Measurements from ENCODE around the gene ARHGAP6. TPM values are rescaled to one million over a fixed set of nuclear protein-coding genes. Genes with fewer than 3 reads are reported as not detected.

The ARHGAP6 gene
- total and polyA plus RNA-seq, 2 experiments from 2014 or later: 0.26 to 0.59 TPM

DNA sequence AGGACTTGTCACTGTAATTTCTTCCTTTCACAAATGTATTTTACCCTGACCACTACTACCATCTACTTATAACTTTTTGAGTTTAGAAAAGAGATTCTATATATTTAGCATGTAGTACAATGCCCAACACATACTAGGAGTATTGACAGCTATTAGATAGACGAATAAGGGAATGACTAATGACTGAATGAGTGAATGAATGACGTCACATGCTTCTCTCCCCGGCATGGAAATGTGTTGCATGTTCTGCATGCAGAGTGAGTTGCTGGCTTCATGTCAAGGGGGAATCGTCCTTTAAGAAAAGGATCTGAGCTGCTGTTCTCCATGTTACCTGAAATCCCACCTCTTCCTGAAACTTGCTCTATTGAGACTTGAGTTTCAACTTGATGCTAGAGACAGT lies 459.9 kb downstream of the ARHGAP6 start:
- no peak for ATAC-seq
- no peaks in the 10 kb centered on the region for H3K4me1 Mint-ChIP-seq
- H3K36me3 Mint-ChIP-seq (ENCODE audit: low read depth): no peaks in the 10 kb centered on the region
- Histone ChIP-seq H4K20me1 (replicated peaks; ENCODE audit: insufficient read depth) (no peaks in the 10 kb centered on the region), H3K4me3 (no peak overlapping the region), H3K27me3 (ENCODE audit: insufficient read depth) (no peaks in the 10 kb centered on the region), H3K9me2 (ENCODE audit: insufficient read depth) (no peaks in the 10 kb centered on the region), H2AFZ (no peak overlapping the region), H3K36me3 (ENCODE audit: insufficient read depth) (no peaks in the 10 kb centered on the region), H3K79me2 (replicated peaks; ENCODE audit: insufficient read depth) (no peaks in the 10 kb centered on the region), H3F3A (replicated peaks; ENCODE audit: low read depth) (no peaks in the 10 kb centered on the region), H3K27ac (ENCODE audit: low read depth) (no peak overlapping the region), H3K4me2 (no peak overlapping the region), H3K4me1 (ENCODE audit: insufficient read depth) (no peaks in the 10 kb centered on the region)
- no peak overlapping the region for H3K27ac Mint-ChIP-seq
- no peaks in the 10 kb centered on the region for H3K9me3 Mint-ChIP-seq
- no peak overlapping the region for H3K4me3 Mint-ChIP-seq
- no peak for DNase-seq (ENCODE audit: low spot score)
- H3K27me3 Mint-ChIP-seq (ENCODE audit: insufficient read depth, low read depth, poor library complexity): no peaks in the 10 kb centered on the region
- TF ChIP-seq POLR2AphosphoS5 (IDR thresholded peaks at IDR 0.05; ENCODE audit: low read depth): no peak
- TF ChIP-seq, protein P1, sequence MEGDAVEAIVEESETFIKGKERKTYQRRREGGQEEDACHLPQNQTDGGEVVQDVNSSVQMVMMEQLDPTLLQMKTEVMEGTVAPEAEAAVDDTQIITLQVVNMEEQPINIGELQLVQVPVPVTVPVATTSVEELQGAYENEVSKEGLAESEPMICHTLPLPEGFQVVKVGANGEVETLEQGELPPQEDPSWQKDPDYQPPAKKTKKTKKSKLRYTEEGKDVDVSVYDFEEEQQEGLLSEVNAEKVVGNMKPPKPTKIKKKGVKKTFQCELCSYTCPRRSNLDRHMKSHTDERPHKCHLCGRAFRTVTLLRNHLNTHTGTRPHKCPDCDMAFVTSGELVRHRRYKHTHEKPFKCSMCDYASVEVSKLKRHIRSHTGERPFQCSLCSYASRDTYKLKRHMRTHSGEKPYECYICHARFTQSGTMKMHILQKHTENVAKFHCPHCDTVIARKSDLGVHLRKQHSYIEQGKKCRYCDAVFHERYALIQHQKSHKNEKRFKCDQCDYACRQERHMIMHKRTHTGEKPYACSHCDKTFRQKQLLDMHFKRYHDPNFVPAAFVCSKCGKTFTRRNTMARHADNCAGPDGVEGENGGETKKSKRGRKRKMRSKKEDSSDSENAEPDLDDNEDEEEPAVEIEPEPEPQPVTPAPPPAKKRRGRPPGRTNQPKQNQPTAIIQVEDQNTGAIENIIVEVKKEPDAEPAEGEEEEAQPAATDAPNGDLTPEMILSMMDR (conservative IDR thresholded peaks at IDR 0.05; ENCODE audit: low read depth in 2 of 2): no peak
- TF ChIP-seq, protein P2, sequence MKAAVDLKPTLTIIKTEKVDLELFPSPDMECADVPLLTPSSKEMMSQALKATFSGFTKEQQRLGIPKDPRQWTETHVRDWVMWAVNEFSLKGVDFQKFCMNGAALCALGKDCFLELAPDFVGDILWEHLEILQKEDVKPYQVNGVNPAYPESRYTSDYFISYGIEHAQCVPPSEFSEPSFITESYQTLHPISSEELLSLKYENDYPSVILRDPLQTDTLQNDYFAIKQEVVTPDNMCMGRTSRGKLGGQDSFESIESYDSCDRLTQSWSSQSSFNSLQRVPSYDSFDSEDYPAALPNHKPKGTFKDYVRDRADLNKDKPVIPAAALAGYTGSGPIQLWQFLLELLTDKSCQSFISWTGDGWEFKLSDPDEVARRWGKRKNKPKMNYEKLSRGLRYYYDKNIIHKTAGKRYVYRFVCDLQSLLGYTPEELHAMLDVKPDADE (IDR thresholded peaks at IDR 0.05): no peak
- TF ChIP-seq, protein P3, sequence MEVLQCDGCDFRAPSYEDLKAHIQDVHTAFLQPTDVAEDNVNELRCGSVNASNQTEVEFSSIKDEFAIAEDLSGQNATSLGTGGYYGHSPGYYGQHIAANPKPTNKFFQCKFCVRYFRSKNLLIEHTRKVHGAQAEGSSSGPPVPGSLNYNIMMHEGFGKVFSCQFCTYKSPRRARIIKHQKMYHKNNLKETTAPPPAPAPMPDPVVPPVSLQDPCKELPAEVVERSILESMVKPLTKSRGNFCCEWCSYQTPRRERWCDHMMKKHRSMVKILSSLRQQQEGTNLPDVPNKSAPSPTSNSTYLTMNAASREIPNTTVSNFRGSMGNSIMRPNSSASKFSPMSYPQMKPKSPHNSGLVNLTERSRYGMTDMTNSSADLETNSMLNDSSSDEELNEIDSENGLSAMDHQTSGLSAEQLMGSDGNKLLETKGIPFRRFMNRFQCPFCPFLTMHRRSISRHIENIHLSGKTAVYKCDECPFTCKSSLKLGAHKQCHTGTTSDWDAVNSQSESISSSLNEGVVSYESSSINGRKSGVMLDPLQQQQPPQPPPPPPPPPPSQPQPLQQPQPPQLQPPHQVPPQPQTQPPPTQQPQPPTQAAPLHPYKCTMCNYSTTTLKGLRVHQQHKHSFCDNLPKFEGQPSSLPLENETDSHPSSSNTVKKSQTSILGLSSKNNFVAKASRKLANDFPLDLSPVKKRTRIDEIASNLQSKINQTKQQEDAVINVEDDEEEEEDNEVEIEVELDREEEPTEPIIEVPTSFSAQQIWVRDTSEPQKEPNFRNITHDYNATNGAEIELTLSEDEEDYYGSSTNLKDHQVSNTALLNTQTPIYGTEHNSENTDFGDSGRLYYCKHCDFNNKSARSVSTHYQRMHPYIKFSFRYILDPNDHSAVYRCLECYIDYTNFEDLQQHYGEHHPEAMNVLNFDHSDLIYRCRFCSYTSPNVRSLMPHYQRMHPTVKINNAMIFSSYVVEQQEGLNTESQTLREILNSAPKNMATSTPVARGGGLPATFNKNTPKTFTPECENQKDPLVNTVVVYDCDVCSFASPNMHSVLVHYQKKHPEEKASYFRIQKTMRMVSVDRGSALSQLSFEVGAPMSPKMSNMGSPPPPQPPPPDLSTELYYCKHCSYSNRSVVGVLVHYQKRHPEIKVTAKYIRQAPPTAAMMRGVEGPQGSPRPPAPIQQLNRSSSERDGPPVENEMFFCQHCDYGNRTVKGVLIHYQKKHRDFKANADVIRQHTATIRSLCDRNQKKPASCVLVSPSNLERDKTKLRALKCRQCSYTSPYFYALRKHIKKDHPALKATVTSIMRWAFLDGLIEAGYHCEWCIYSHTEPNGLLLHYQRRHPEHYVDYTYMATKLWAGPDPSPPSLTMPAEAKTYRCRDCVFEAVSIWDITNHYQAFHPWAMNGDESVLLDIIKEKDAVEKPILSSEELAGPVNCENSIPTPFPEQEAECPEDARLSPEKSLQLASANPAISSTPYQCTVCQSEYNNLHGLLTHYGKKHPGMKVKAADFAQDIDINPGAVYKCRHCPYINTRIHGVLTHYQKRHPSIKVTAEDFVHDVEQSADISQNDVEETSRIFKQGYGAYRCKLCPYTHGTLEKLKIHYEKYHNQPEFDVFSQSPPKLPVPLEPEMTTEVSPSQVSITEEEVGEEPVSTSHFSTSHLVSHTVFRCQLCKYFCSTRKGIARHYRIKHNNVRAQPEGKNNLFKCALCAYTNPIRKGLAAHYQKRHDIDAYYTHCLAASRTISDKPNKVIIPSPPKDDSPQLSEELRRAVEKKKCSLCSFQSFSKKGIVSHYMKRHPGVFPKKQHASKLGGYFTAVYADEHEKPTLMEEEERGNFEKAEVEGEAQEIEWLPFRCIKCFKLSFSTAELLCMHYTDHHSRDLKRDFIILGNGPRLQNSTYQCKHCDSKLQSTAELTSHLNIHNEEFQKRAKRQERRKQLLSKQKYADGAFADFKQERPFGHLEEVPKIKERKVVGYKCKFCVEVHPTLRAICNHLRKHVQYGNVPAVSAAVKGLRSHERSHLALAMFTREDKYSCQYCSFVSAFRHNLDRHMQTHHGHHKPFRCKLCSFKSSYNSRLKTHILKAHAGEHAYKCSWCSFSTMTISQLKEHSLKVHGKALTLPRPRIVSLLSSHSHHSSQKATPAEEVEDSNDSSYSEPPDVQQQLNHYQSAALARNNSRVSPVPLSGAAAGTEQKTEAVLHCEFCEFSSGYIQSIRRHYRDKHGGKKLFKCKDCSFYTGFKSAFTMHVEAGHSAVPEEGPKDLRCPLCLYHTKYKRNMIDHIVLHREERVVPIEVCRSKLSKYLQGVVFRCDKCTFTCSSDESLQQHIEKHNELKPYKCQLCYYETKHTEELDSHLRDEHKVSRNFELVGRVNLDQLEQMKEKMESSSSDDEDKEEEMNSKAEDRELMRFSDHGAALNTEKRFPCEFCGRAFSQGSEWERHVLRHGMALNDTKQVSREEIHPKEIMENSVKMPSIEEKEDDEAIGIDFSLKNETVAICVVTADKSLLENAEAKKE (CRISPR knock-in tag; IDR thresholded peaks at IDR 0.05): no peak
- no peak for TF ChIP-seq ZNF114 (CRISPR knock-in tag; IDR thresholded peaks at IDR 0.05)
- TF ChIP-seq STAT1 (IDR thresholded peaks at IDR 0.05; ENCODE audit: unreplicated experiment): no peak
- TF ChIP-seq ZNF331 (CRISPR knock-in tag; IDR thresholded peaks at IDR 0.05; ENCODE audit: low read depth): no peak
- no peak for TF ChIP-seq NANOG (IDR thresholded peaks at IDR 0.05; ENCODE audit: borderline replicate concordance)
- no peak for TF ChIP-seq EZH2 (IDR thresholded peaks at IDR 0.05; ENCODE audit: low read depth, unreplicated experiment)
